Body of pancreas (tissue), 4 donors: ENCODE results near the gene GBP7.

Experiments
- CTCF ChIP-seq, 7 experiments: fragments of 450-650 bp in 4 of 7; fragments of 200-600 bp in 3 of 7; sonication (generic) in 3 of 7; IDR thresholded peaks; one replicate each; pipeline ENCODE4 v1.5.1; 2016 to 2019; ENCODE audit warnings: antibody characterized with exemption in 7 of 7
- POLR2A ChIP-seq, 3 donors: fragments of 450-650 bp; IDR thresholded peaks; one replicate each; pipeline ENCODE4 v1.6.1; 2016; ENCODE audit warnings: antibody characterized with exemption in 3 of 3, mild to moderate bottlenecking in 2 of 3

GRCh38 chr1:89221341-89221740 is 45.5 kb upstream of the GBP7 start:
- TF ChIP-seq CTCF (IDR thresholded peaks at IDR 0.05): no peak
- TF ChIP-seq POLR2A (IDR thresholded peaks at IDR 0.05): no peak
